Mucosa of rectum (tissue), 2 donors: ENCODE data around the gene GATA2.

Experiments used
- H3K27ac ChIP-seq, 2 donors: one replicate each; pipeline ENCODE4 v1.7.0; 2013; ENCODE audit warnings: inconsistent platforms in 2 of 2, low read depth in 2 of 2, low read length in 2 of 2
- H3K27me3 ChIP-seq, 2 donors: one replicate each; pipeline ENCODE4 v1.7.0; 2013; ENCODE audit warnings: low read length in 2 of 2; ENCODE audit not compliant: control insufficient read depth in 2 of 2, insufficient read depth in 2 of 2
- H3K36me3 ChIP-seq, 2 donors: one replicate each; pipeline ENCODE4 v1.7.0; 2013; ENCODE audit warnings: low read length in 2 of 2; ENCODE audit not compliant: control insufficient read depth in 2 of 2, insufficient read depth in 2 of 2
- H3K4me1 ChIP-seq, 2 donors: one replicate each; pipeline ENCODE4 v1.7.0; 2013; ENCODE audit warnings: low read length in 2 of 2, mild to moderate bottlenecking in 1 of 2; ENCODE audit not compliant: control insufficient read depth in 2 of 2, insufficient read depth in 2 of 2
- H3K4me3 ChIP-seq, 2 donors: one replicate each; pipeline ENCODE4 v1.7.0; 2013; ENCODE audit warnings: low read length in 2 of 2
- H3K9ac ChIP-seq, 2 donors: one replicate each; pipeline ENCODE4 v1.7.0; 2013; ENCODE audit warnings: low read length in 2 of 2, low read depth in 1 of 2, mild to moderate bottlenecking in 1 of 2
- H3K9me3 ChIP-seq, 2 donors: one replicate each; pipeline ENCODE4 v1.7.0; 2013; ENCODE audit warnings: low read length in 2 of 2; ENCODE audit not compliant: control insufficient read depth in 2 of 2
- donor health status: healthy.
- donor health status: Normal muscosa, but diverticular disease.

Gene GATA2

GRCh38 chr3:128452120-128452519 is 40.9 kb downstream of the GATA2 start:
- no peak overlapping the region for H3K4me3 ChIP-seq
- no peak overlapping the region for H3K9ac ChIP-seq
- peaks cover 2 to 11% of the 10 kb centered on the region in 2 donors for H3K27me3 ChIP-seq
- H3K4me1 ChIP-seq = no peaks in the 10 kb centered on the region
- H3K27ac ChIP-seq = no peak overlapping the region
- no peaks in the 10 kb centered on the region for H3K9me3 ChIP-seq
- no peaks in the 10 kb centered on the region for H3K36me3 ChIP-seq

- Histone ChIP-seq H3K9ac (no peak overlapping the region), H3K9me3 (no peaks in the 10 kb centered on the region), H3K36me3 (no peaks in the 10 kb centered on the region), H3K4me3 (no peak overlapping the region), H3K4me1 (no peaks in the 10 kb centered on the region), H3K27ac (no peak overlapping the region), H3K27me3 (peaks cover 0 to 2% of the 10 kb centered on the region in 2 donors)
These were observed 43.8 kb downstream of the GATA2 start for GRCh38 chr3:128449111-128449638.

GRCh38 chr3:128448491-128448890 is 44.5 kb downstream of the GATA2 start:
- Histone ChIP-seq H3K36me3 (no peaks in the 10 kb centered on the region), H3K4me3 (no peak overlapping the region), H3K9ac (no peak overlapping the region), H3K9me3 (no peaks in the 10 kb centered on the region), H3K27ac (no peak overlapping the region), H3K27me3 (peaks cover 0 to 9% of the 10 kb centered on the region in 2 donors), H3K4me1 (no peaks in the 10 kb centered on the region)

GRCh38 chr3:128447561-128448013 is 45.4 kb downstream of the GATA2 start:
- Histone ChIP-seq H3K27me3 (peaks cover 0 to 11% of the 10 kb centered on the region in 2 donors), H3K9me3 (no peaks in the 10 kb centered on the region), H3K36me3 (no peaks in the 10 kb centered on the region), H3K9ac (no peak overlapping the region), H3K4me1 (no peaks in the 10 kb centered on the region), H3K4me3 (no peak overlapping the region), H3K27ac (no peak overlapping the region)

- no peak overlapping the region for H3K27ac ChIP-seq
- no peak overlapping the region for H3K9ac ChIP-seq
- H3K4me1 ChIP-seq = no peaks in the 10 kb centered on the region
- no peaks in the 10 kb centered on the region for H3K9me3 ChIP-seq
- H3K27me3 ChIP-seq = peaks cover 0 to 11% of the 10 kb centered on the region in 2 donors
- H3K36me3 ChIP-seq = no peaks in the 10 kb centered on the region
- no peak overlapping the region for H3K4me3 ChIP-seq
These were observed 46.2 kb downstream of the GATA2 start for GRCh38 chr3:128446821-128447220.

GRCh38 chr3:128445357-128445756 is 47.6 kb downstream of the GATA2 start:
- Histone ChIP-seq H3K9ac (no peak overlapping the region), H3K4me3 (no peak overlapping the region), H3K27me3 (peaks cover 0 to 11% of the 10 kb centered on the region in 2 donors), H3K9me3 (no peaks in the 10 kb centered on the region), H3K36me3 (no peaks in the 10 kb centered on the region), H3K27ac (no peak overlapping the region), H3K4me1 (no peaks in the 10 kb centered on the region)

- no peaks in the 10 kb centered on the region for H3K36me3 ChIP-seq
- H3K9ac ChIP-seq = no peak overlapping the region
- H3K27me3 ChIP-seq = peaks cover 3 to 11% of the 10 kb centered on the region in 2 donors
- no peak overlapping the region for H3K4me3 ChIP-seq
- no peak overlapping the region for H3K27ac ChIP-seq
- no peaks in the 10 kb centered on the region for H3K4me1 ChIP-seq
- H3K9me3 ChIP-seq = no peaks in the 10 kb centered on the region
These were observed 49.2 kb downstream of the GATA2 start for GRCh38 chr3:128443771-128444170.

GRCh38 chr3:128442949-128443348 is 50.1 kb downstream of the GATA2 start:
- Histone ChIP-seq H3K27me3 (peaks cover 3 to 14% of the 10 kb centered on the region in 2 donors), H3K36me3 (no peaks in the 10 kb centered on the region), H3K9ac (no peak overlapping the region), H3K4me1 (no peaks in the 10 kb centered on the region), H3K9me3 (no peaks in the 10 kb centered on the region), H3K27ac (no peak overlapping the region), H3K4me3 (no peak overlapping the region)

- H3K27me3 ChIP-seq = peaks cover 3 to 12% of the 10 kb centered on the region in 2 donors
- H3K9me3 ChIP-seq = no peaks in the 10 kb centered on the region
- no peaks in the 10 kb centered on the region for H3K36me3 ChIP-seq
- H3K4me3 ChIP-seq = no peak overlapping the region
- H3K9ac ChIP-seq = no peak overlapping the region
- no peak overlapping the region for H3K27ac ChIP-seq
- no peaks in the 10 kb centered on the region for H3K4me1 ChIP-seq
These were observed 50.9 kb downstream of the GATA2 start for GRCh38 chr3:128442070-128442469.

GRCh38 chr3:128439226-128439625 is 53.8 kb downstream of the GATA2 start:
- Histone ChIP-seq H3K4me1 (no peaks in the 10 kb centered on the region), H3K4me3 (no peak overlapping the region), H3K27me3 (peaks cover 10 to 17% of the 10 kb centered on the region in 2 donors), H3K9me3 (no peaks in the 10 kb centered on the region), H3K9ac (no peak overlapping the region), H3K36me3 (no peaks in the 10 kb centered on the region), H3K27ac (no peak overlapping the region)
